Right forelimb (tissue), 1 donor: ENCODE measurements around the gene BCKDHA.

Source experiments
- DNase-seq: peaks from one replicate; pipeline ENCODE4 v3.0.0-alpha.2; 2018

The BCKDHA gene

DNA sequence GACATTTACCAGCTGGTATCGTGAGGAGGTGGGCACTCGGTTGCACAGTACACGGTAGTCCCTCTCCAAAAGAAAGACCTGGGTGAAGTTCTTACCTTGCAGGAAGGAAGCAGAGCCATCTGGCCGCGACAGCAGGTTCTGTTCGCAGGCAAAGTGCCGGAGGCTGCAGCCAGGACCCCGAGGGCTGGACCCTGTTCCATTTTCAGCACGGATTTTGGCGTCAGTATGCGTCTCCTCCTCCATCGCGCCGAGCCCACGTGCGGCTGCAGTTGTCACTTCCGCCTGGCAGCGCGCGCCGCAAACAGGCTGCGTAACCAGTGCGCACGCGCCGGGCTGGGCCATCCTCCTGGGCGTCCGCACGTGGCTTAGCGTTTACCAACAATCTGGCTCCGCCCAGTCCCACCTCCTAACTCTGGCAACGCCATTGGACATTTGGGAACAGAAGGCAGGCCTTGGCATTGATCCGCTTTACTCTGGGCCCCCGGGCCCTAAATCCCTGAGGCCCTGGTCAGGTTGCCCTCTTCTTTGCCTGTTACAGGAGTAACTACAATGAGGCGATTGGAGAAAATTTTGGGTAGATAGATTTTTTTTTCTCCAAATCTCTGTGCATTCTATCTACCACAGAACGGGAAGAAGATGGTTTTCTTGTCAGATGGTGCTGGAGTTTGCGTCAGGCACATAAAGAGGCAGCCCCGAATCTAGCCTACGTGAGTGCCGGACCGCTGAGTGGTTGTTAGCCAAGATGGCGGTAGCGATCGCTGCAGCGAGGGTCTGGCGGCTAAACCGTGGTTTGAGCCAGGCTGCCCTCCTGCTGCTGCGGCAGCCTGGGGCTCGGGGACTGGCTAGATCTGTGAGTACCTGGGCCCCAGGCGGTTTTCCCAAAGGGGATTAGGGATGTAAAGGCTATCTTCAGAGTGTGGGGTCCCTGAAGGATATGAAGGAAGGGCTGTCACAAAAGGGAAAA is at the start of gene BCKDHA, which contains the start of gene EXOSC5:
Gene BCKDHA (plus strand): TSS at position 733 of the 964 bp plus-strand sequence. CDS start 10 bp downstream, at position 743.
Gene EXOSC5 (minus strand): TSS at position 274 of the 964 bp plus-strand sequence. CDS start 31 bp downstream, at position 243.
- DNase-seq, result peak; percentile 98

GRCh38 chr19:41350735-41351338 is 46.8 kb upstream of the BCKDHA start:
- no peak for DNase-seq

DNA sequence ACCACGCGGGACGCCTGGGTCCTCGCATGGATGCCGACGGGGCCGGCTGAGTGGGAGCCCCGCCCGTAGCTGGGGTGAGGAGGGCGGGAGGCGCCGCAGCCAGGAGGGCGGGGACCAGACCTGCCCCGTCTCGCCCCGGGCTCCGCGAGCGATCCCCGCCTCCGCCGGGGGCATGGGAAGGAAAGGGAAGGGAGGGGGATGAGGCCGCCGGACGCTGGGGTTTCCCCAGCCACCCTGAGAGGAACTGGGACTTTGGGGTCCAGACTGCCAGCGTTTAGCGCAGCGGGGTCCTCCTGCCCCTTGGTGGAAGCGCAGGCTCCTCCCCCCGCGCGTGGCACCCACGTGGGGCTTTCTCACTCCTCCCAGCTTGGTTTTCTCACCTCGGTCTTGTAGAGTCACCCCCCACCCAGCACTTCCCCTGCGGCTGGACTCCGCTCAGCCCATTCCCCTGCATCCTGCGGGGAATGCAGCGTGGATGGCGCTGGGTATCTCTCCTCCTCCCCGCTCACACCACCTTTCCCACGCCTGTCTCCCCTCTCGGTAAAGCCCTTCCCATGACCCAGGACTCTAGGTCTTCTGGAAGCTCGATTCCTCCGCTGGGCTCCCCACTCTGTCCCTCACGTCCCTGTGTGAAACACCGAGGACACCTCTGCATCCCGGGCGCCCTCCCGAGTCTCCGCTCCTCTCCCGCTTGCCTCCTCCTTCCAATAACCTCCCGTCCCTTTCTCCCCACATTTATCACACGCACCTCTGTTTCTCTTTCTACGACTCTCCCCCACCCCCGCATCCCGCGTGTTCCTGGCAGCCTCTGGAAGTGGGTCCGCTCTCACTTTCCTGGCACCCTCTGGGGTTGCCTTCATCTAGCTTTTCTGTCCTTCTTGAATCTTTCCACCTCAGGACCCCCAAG is 46.0 kb upstream of the BCKDHA start:
- peak; percentile 64 for DNase-seq

- DNase-seq, result no peak
Measured at GRCh38 chr19:41352279-41352608, 45.4 kb upstream of the BCKDHA start.

GRCh38 chr19:41352609-41353465 is 44.8 kb upstream of the BCKDHA start:
- DNase-seq, result peak; percentile 66

DNA sequence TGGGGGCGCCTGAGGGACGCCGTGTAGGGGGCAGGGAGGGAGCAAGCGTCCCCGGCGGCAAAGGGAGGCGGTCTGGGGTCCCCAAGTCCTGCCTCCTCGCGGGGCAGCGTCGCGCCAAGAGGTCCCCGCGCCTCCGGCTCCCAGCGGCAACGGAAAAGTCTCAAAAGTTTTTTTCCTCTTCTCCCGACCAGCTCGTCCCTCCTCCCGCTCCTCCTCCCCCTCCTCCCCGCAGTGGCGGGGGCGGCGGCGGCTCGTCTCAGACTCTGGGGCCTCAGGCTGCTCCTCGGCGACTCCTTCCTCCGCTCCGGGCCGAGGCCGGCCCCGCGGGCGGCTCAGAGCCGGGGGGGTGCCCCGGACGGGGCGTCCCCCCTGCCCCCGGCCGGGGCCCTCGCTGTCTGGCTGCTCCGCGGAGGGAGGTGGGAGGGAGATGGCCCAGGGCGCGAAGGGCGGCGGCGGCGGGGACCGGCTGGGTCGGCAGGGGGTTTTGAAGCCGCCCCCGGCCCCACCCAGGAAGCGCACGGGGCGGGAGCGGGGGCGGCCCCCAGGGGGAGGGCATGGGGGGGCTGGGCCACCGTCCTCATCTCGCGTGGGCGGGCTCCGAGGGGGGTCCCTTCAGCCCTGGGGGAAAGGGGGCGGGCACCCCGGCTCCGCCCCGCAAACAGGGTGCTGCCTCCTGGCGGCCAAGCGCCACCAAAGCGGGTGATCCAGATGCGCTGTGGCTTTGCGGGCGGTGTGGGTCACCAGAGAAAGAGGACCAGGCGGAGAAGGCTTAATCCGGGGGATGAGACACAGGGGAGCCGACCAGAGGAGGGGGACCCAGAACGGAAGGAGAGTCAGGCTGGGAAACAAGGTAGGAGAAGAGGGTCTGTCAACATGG is 43.9 kb upstream of the BCKDHA start, which contains the start of gene TGFB1:
Gene TGFB1 (minus strand): TSS at position 457 of the 877 bp plus-strand sequence. CDS start 878 bp downstream, outside the sequence.
- peak; percentile 86 for DNase-seq

DNA sequence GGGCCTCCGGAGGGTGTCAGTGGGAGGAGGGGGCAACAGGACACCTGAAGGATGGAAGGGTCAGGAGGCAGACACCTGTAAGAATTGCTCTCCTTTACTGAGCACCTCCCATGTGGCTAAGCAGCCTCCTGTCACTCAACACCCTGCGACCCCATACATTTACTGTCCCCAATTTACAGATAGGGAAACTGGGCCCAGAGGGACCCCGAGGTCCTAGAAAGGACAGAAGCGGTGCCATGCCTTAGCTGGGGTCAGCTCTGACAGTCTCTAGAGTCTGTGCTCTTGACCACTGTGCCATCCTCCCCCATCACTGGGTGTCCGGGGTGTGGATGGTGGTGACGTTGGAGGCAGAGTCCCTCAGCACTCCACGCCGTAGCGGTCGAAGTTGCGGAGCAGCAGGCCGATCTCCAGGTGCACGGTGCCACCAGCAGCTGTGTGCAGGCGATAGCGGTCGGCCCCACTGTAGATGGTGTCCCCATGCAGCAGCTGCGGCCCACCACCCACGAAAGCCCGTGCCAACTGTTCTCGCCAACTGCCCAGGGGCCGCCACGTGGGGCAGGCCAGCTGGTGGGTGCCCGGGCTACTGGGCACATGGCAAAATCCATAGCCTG is 43.2 kb upstream of the BCKDHA start:
- DNase-seq, result no peak

GRCh38 chr19:41355035-41355434 is 42.6 kb upstream of the BCKDHA start:
- no peak for DNase-seq

DNA sequence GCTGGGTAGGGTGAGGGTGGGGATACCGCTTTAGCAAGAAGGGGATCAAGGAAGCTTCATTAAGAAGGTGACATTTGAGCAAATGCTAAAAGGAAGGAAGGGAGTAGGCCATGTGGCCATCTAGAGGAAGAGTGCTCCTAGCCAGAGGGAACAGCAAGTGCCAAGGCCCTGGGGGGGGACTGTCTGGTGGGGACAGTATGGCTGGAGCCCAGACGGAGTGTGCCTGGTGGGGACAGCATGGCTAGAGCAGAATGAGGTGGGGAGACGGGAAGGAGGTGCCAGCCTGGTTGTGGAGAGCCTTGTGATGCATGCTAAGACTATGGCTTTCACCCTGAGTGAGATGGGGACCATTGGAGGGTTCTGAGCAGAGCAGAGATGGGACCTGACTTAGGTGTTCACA is 41.8 kb upstream of the BCKDHA start:
- DNase-seq, result no peak

DNA sequence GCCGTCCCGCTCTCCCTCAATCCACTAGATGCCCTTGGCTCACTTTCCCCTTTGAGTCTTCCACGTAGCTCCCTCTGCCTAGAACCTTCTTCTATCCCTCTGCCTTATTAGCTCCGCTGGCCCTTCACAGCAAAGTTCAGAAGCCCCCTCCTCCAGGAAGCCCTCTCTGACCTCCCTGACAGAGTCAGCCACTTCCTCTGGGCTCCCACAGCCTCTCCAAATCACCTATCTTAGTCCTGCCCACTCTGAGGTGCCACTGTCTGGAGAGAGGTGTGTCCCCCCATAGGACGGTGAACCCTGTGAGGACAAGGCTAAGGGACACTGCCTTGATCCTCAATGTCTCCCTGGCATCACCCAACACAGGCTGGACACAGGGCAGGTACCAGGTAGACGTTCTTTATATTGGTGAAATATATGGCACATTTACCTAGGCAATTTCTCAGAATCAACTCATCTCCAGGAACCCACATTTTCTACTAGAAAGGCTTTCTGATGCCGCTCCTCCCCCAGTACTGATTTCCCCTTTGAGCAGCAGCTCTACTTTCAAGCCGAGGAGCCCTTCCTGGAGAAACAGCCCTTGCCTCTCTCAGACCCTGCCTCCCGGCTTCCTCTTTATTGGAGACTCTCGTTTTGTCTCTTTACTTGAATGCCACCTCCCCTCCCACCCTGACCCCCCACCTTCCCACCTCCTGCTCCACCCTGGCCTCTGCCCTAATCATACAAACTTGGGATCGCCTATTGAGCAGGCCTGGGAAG is 40.5 kb upstream of the BCKDHA start:
- DNase-seq, result no peak

DNA sequence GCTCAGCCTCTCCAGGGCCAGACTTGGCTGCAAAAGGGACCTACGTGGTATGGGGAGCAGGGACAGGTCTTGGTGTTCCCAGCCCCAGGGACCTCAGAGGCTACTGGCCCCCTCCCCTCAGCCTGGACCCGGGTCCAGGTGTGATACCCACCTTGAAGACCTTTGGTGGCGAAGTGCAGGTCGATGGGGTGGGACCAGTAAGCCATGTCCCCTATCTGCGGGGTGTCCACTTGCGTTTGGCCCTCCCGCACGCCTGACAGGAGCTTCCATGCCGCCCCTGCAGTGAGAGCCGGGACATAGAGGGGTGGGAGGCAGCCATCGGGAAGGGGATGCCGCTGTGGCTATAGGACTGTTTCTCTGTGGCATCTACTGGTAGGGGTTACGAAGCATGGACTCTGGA is 39.9 kb upstream of the BCKDHA start:
- no peak for DNase-seq

DNA sequence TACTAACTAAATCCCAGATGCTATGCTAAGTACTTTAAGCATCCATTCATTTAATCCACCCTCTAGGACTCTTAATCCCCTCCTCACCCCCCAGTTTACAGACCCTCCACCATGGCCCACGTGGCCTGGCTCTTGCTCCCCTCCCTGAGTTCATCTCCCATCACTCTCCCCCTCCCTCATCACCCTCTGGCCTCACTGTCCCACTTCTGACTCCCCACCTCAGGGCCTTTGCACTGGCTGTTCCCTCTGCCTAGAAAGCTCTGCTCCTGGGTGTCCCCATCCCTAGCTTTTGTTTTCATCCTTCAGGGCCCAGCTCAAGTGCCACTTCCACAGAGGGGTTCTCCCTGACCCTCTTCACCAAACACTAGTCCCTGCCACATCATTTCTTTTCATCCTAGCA is 37.9 kb upstream of the BCKDHA start:
- no peak for DNase-seq

- DNase-seq, result no peak
Measured at GRCh38 chr19:41362143-41362847, 35.3 kb upstream of the BCKDHA start.

- no peak for DNase-seq
Measured at GRCh38 chr19:41363371-41363752, 34.3 kb upstream of the BCKDHA start.

GRCh38 chr19:41363753-41364523 is 33.7 kb upstream of the BCKDHA start, which contains the start of gene B9D2:
Gene B9D2 (minus strand): TSS chr19:41364149. CDS start chr19:41363519, 630 bp downstream.
- DNase-seq, result peak; percentile 98

DNA sequence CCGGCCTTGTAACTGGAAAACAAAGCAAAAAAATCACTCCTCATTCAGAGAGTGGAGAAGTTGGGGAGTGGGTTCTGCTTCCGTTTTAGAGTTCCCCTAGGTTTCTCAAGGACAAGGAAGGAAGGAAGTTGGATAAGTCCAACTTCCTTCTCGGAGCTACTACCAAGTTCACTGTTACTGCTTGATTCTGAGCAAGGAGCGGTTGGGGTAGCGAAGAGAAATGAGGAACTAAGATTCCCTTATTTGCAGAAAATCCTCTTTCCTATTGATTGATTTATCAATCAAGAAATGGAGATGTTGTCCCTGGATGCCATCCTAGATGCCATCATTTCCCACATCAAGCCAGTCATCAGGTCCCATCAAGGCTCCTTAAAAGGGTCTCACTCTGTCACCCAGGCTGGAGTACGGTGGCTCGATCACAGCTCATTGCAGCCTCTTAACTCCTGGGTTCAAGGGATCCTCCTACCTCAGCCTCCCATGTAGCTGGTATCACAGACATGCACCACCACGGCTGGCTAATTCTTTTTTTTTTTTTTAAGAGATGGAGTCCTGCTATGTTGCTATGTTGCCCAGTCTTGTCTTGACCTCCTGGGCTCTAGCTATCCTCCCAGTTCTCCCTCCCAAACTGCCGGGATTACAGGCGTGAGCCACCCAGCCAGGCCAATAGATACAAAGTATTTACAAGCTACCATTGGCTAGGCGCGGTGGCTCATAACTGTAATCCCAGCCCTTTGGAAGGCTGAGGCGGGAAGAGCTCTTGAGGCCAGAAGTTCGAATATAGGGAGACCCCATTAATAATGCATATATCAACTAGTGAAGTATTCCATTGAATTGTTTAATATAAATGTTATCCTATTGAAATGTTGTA is 32.9 kb upstream of the BCKDHA start:
- no peak for DNase-seq

- DNase-seq, result no peak
Measured at GRCh38 chr19:41366089-41366488, 31.5 kb upstream of the BCKDHA start.
